HepG2 (cell line): ENCODE data around the gene VSX1. TPM values are rescaled to one million over a fixed set of nuclear protein-coding genes. Genes with fewer than 3 reads are reported as not detected.
A peak's percentile ranks its signal among the peaks of the same experiment; 100 is the strongest.

Source experiments
- AGO1 ChIP-seq: fragments of 200-400 bp; formaldehyde crosslinking; IDR thresholded peaks from 2 replicates; pipeline ENCODE4 v1.6.1; 2017; ENCODE audit warnings: mild to moderate bottlenecking, low read depth, low read length, moderate library complexity; ENCODE audit not compliant: poor library complexity, severe bottlenecking
- FLYWCH1 ChIP-seq: sonication (generic); formaldehyde crosslinking; IDR thresholded peaks from 2 replicates; pipeline ENCODE4 v1.8.1; 2023; ENCODE audit warnings: mild to moderate bottlenecking, missing genetic modification reagents
- FOXA1 ChIP-seq, 2 experiments: fragments of 450-650 bp in 1 of 2; sonication (generic) in 1 of 2; formaldehyde crosslinking in 1 of 2; IDR thresholded peaks; 2 replicates each; pipeline versions ENCODE4 v1.4.0 to v1.6.1; 2016 to 2020; ENCODE audit warnings: missing genetic modification reagents in 1 of 2
- GTF2F1 ChIP-seq: fragments of 150-350 bp; IDR thresholded peaks from 2 replicates; pipeline ENCODE4 v1.6.1; 2014; ENCODE audit warnings: low read length
- HMG20B ChIP-seq: conservative IDR thresholded peaks from 2 replicates; pipeline ENCODE4 v1.6.1; 2016; ENCODE audit warnings: missing genetic modification reagents, missing compliant biosample characterization
- MAFF ChIP-seq: IDR thresholded peaks from 2 replicates; pipeline ENCODE4 v1.6.1; 2011; ENCODE audit warnings: low read depth, low read length, improper control_type of control experiment
- PHF20 ChIP-seq: sonication (generic); formaldehyde crosslinking; IDR thresholded peaks from 2 replicates; pipeline ENCODE4 v1.5.0; 2020; ENCODE audit warnings: mild to moderate bottlenecking, missing genetic modification reagents
- PRPF4 ChIP-seq: fragments of 200-400 bp; formaldehyde crosslinking; IDR thresholded peaks from 2 replicates; pipeline ENCODE4 v1.6.1; 2016; ENCODE audit warnings: low read length, low read depth; ENCODE audit not compliant: poor library complexity, severe bottlenecking
- REXO4 ChIP-seq: sonication (generic); formaldehyde crosslinking; IDR thresholded peaks from 2 replicates; pipeline ENCODE4 v1.8.0; 2022; ENCODE audit warnings: missing genetic modification reagents, mild to moderate bottlenecking, borderline replicate concordance
- STAG1 ChIP-seq: sonication (generic); formaldehyde crosslinking; IDR thresholded peaks from 2 replicates; pipeline ENCODE4 v1.4.0; 2020; ENCODE audit warnings: missing genetic modification reagents
- TARDBP ChIP-seq: sonication (generic); formaldehyde crosslinking; IDR thresholded peaks from 2 replicates; pipeline ENCODE4 v1.8.0; 2022; ENCODE audit warnings: mild to moderate bottlenecking, missing genetic modification reagents
- ZNF143 ChIP-seq: sonication (generic); formaldehyde crosslinking; IDR thresholded peaks from 2 replicates; pipeline ENCODE4 v1.4.0; 2020; ENCODE audit warnings: missing genetic modification reagents
- ZNF382 ChIP-seq: sonication (generic); formaldehyde crosslinking; IDR thresholded peaks from 2 replicates; pipeline ENCODE4 v1.5.0; 2020; ENCODE audit warnings: missing genetic modification reagents, mild to moderate bottlenecking, borderline replicate concordance
- ZNF564 ChIP-seq: sonication (generic); formaldehyde crosslinking; IDR thresholded peaks from 2 replicates; pipeline ENCODE4 v1.8.1; 2023; ENCODE audit warnings: mild to moderate bottlenecking, missing genetic modification reagents
- ZNF772 ChIP-seq: sonication (generic); formaldehyde crosslinking; IDR thresholded peaks from 2 replicates; pipeline ENCODE4 v1.5.0; 2020; ENCODE audit warnings: mild to moderate bottlenecking, missing genetic modification reagents
- ZNF879 ChIP-seq: sonication (generic); formaldehyde crosslinking; IDR thresholded peaks from 2 replicates; pipeline ENCODE4 v1.8.1; 2023; ENCODE audit warnings: missing genetic modification reagents
- polyA plus RNA-seq, 8 experiments: library from polyadenylated mRNA; depleted of rRNA in 3 of 8; stranded (reverse) in 7 of 8; unstranded in 1 of 8; fragments of >200 nt; fragmentation: Illumina TruSeq in 4 of 8; extraction: Trizol in 4 of 8; gene quantifications; 2 replicates each; pipeline versions ENCODE4 v1.2.1 to v1.2.3, GENCODE V29; 2011 to 2016; ENCODE audit warnings: low read depth in 4 of 8, missing spikeins in 1 of 8, mixed read lengths in 1 of 8; ENCODE audit not compliant: insufficient read depth in 1 of 8
- total RNA-seq, 5 experiments: library from RNA; depleted of rRNA; stranded (reverse); fragments of >200 nt; fragmentation: Illumina TruSeq; extraction: Trizol; gene quantifications; 2 replicates each; pipeline ENCODE4 v1.2.3, GENCODE V29; 2016; ENCODE audit warnings: low read depth in 1 of 5
- TF ChIP-seq, protein P1 (sequence below): sonication (generic); formaldehyde crosslinking; IDR thresholded peaks from 2 replicates; pipeline ENCODE4 v1.8.1; 2023; ENCODE audit warnings: mild to moderate bottlenecking, missing genetic modification reagents, borderline replicate concordance
- TF ChIP-seq, protein P2 (sequence below): IDR thresholded peaks from 2 replicates; pipeline ENCODE4 v1.6.1; 2016; ENCODE audit warnings: missing biosample characterization, missing genetic modification reagents, low read depth
- TF ChIP-seq, protein P3 (sequence below): IDR thresholded peaks from 2 replicates; pipeline ENCODE4 v1.6.1; 2012; ENCODE audit warnings: inconsistent platforms
- TF ChIP-seq, protein P4 (sequence below): sonication (generic); formaldehyde crosslinking; IDR thresholded peaks from 2 replicates; pipeline ENCODE4; 2020; ENCODE audit warnings: missing genetic modification reagents, mild to moderate bottlenecking, borderline replicate concordance
- TF ChIP-seq, protein P5 (sequence below): sonication (generic); formaldehyde crosslinking; IDR thresholded peaks from 2 replicates; pipeline ENCODE4 v1.8.0; 2023; ENCODE audit warnings: mild to moderate bottlenecking, missing genetic modification reagents
- TF ChIP-seq, protein P6 (sequence below): sonication (generic); formaldehyde crosslinking; IDR thresholded peaks from 2 replicates; pipeline ENCODE4 v1.4.0; 2020; ENCODE audit warnings: mild to moderate bottlenecking, low read depth, missing genetic modification reagents

Gene VSX1
- total and polyA plus RNA-seq, 2 of the 13 experiments (the other 11 are each of a cell fraction or from before 2014, with no cell fraction given) = 0.04 TPM; not detected in 1

DNA sequence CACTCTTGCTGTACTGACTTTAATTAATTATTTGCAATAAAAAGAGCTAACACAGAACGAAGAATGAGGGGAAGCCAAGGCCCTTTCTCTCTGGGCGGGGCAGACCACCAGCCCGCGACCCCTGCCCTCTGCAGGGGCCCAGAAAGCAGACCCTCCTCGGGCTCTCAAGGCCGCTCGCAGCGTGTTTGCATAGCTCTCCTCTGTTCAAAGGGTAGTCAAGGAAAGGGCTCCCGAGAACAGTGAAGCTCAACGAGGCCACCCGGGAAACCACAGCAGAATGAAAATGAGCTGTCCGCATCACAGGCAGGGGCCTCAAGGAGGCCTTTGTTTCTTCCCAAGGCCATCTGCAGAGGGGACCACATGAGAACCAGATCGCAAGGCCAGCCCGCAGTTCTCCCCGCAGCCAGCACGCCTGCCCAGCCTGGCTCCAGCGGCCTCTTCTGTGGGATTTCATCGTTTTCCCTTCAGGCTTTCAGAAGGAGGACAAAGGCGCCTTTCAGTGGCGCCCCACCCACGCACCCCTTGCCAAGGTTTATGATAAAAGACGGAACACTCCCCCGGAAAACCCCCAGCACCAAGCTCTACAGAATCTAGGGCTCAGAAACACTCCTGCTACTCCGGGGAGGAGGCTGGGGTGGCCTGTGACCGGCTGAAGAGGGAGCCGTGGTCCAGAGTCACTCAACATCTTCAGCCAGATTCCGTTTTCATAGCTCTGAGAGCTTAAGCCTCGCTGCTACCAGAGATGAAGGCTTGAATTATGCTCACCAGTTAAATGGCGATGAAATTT is 49.3 kb downstream of the VSX1 start (continued):
- TF ChIP-seq, protein P1, sequence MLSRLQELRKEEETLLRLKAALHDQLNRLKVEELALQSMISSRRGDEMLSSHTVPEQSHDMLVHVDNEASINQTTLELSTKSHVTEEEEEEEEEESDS (CRISPR knock-in tag) = no peak
- TF ChIP-seq, protein P2, sequence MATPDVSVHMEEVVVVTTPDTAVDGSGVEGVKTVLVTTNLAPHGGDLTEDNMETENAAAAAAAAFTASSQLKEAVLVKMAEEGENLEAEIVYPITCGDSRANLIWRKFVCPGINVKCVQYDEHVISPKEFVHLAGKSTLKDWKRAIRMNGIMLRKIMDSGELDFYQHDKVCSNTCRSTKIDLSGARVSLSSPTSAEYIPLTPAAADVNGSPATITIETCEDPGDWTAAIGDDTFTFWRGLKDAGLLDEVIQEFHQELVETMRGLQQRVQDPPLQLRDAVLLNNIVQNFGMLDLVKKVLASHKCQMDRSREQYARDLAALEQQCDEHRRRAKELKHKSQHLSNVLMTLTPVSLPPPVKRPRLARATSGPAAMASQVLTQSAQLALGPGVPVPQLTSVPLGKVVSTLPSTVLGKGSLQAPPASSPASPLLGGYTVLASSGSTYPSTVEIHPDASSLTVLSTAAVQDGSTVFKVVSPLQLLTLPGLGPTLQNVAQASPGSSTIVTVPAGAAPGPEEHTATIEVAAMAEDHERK = no peak
- TF ChIP-seq, protein P3, sequence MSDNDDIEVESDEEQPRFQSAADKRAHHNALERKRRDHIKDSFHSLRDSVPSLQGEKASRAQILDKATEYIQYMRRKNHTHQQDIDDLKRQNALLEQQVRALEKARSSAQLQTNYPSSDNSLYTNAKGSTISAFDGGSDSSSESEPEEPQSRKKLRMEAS = peak; percentile 63; the same call in 1 of the 2 replicates
- no peak for TF ChIP-seq PHF20 (CRISPR knock-in tag)
- TF ChIP-seq ZNF143 (CRISPR knock-in tag) = peak; percentile 36; the same call in 1 of the 2 replicates
- TF ChIP-seq HMG20B (CRISPR knock-in tag) = no peak
- TF ChIP-seq STAG1 (CRISPR knock-in tag) = no peak; the same call in 1 of the 2 replicates
- TF ChIP-seq AGO1 = peak; percentile 66
- TF ChIP-seq, protein P4, sequence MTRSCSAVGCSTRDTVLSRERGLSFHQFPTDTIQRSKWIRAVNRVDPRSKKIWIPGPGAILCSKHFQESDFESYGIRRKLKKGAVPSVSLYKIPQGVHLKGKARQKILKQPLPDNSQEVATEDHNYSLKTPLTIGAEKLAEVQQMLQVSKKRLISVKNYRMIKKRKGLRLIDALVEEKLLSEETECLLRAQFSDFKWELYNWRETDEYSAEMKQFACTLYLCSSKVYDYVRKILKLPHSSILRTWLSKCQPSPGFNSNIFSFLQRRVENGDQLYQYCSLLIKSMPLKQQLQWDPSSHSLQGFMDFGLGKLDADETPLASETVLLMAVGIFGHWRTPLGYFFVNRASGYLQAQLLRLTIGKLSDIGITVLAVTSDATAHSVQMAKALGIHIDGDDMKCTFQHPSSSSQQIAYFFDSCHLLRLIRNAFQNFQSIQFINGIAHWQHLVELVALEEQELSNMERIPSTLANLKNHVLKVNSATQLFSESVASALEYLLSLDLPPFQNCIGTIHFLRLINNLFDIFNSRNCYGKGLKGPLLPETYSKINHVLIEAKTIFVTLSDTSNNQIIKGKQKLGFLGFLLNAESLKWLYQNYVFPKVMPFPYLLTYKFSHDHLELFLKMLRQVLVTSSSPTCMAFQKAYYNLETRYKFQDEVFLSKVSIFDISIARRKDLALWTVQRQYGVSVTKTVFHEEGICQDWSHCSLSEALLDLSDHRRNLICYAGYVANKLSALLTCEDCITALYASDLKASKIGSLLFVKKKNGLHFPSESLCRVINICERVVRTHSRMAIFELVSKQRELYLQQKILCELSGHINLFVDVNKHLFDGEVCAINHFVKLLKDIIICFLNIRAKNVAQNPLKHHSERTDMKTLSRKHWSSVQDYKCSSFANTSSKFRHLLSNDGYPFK (CRISPR knock-in tag) = no peak
- no peak for TF ChIP-seq MAFF
- TF ChIP-seq, protein P5, sequence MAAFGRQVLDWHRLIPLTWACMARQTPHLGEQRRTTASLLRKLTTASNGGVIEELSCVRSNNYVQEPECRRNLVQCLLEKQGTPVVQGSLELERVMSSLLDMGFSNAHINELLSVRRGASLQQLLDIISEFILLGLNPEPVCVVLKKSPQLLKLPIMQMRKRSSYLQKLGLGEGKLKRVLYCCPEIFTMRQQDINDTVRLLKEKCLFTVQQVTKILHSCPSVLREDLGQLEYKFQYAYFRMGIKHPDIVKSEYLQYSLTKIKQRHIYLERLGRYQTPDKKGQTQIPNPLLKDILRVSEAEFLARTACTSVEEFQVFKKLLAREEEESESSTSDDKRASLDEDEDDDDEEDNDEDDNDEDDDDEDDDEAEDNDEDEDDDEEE = no peak
- TF ChIP-seq GTF2F1 = no peak
- peak; percentile 53; the same call in 1 of the 2 replicates for TF ChIP-seq ZNF772 (CRISPR knock-in tag)
- TF ChIP-seq FOXA1 (IDR thresholded peaks at IDR 0.05) = no peak
- TF ChIP-seq FOXA1 (CRISPR knock-in tag; IDR thresholded peaks at IDR 0.05) = peak; percentile 67
- peak; percentile 19 for TF ChIP-seq PRPF4
- TF ChIP-seq ZNF564 (CRISPR knock-in tag) = peak; percentile 63; the same call in 1 of the 2 replicates
- TF ChIP-seq TARDBP = no peak
- no peak for TF ChIP-seq ZNF382 (CRISPR knock-in tag)
- no peak for TF ChIP-seq FLYWCH1
- TF ChIP-seq, protein P6, sequence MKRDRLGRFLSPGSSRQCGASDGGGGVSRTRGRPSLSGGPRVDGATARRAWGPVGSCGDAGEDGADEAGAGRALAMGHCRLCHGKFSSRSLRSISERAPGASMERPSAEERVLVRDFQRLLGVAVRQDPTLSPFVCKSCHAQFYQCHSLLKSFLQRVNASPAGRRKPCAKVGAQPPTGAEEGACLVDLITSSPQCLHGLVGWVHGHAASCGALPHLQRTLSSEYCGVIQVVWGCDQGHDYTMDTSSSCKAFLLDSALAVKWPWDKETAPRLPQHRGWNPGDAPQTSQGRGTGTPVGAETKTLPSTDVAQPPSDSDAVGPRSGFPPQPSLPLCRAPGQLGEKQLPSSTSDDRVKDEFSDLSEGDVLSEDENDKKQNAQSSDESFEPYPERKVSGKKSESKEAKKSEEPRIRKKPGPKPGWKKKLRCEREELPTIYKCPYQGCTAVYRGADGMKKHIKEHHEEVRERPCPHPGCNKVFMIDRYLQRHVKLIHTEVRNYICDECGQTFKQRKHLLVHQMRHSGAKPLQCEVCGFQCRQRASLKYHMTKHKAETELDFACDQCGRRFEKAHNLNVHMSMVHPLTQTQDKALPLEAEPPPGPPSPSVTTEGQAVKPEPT (CRISPR knock-in tag) = no peak
- TF ChIP-seq REXO4 (CRISPR knock-in tag) = no peak
- no peak for TF ChIP-seq ZNF879 (CRISPR knock-in tag)
